HCT116 (cell line): ENCODE data around the gene RHPN2.

Source experiments
- CEBPB ChIP-seq: IDR thresholded peaks from 2 replicates; pipeline ENCODE4 v1.6.1; 2012; ENCODE audit warnings: low read depth
- CTCF ChIP-seq, 3 experiments: fragments of 200-600 bp in 1 of 3; sonication (generic) in 1 of 3; IDR thresholded peaks in 2 of 3; conservative IDR thresholded peaks in 1 of 3; 2 replicates each; pipeline ENCODE4 v1.5.1; 2012 to 2017; ENCODE audit warnings: low read depth in 2 of 3, low read length in 2 of 3, antibody characterized with exemption in 1 of 3, borderline replicate concordance in 1 of 3, control low read depth in 1 of 3, mild to moderate bottlenecking in 1 of 3, mixed read lengths in 1 of 3, mixed run types in 1 of 3, moderate library complexity in 1 of 3; ENCODE audit not compliant: insufficient read depth in 1 of 3
- ELF1 ChIP-seq: IDR thresholded peaks from 2 replicates; pipeline ENCODE4 v1.6.1; 2012; ENCODE audit warnings: low read depth, borderline replicate concordance
- EZH2 ChIP-seq: fragments of 200-600 bp; sonication (generic); IDR thresholded peaks from 2 replicates; pipeline ENCODE4 v1.6.1; 2017; ENCODE audit warnings: antibody characterized with exemption, mixed run types
- EZH2phosphoT487 ChIP-seq: fragments of 200-600 bp; IDR thresholded peaks from 2 replicates; pipeline ENCODE4 v1.6.1; 2018; ENCODE audit warnings: antibody characterized with exemption, borderline replicate concordance
- MAX ChIP-seq: IDR thresholded peaks from 2 replicates; pipeline ENCODE4 v1.6.1; 2012
- POLR2A ChIP-seq: IDR thresholded peaks from 2 replicates; pipeline ENCODE4 v1.7.0; 2011; ENCODE audit warnings: borderline replicate concordance; ENCODE audit not compliant: insufficient read depth, insufficient read length; ENCODE audit errors: extremely low read depth
- RAD21 ChIP-seq: IDR thresholded peaks from 2 replicates; pipeline ENCODE4 v1.6.1; 2012; ENCODE audit warnings: low read depth, mild to moderate bottlenecking
- REST ChIP-seq: IDR thresholded peaks from 2 replicates; pipeline ENCODE4 v1.6.1; 2012; ENCODE audit warnings: low read depth
- SRF ChIP-seq: IDR thresholded peaks from 2 replicates; pipeline ENCODE4 v1.6.1; 2012; ENCODE audit warnings: low read depth
- TCF7L2 ChIP-seq: IDR thresholded peaks from 2 replicates; pipeline ENCODE4 v1.7.0; 2011; ENCODE audit warnings: borderline replicate concordance, inconsistent platforms; ENCODE audit not compliant: insufficient read depth, insufficient read length; ENCODE audit errors: extremely low read depth
- YY1 ChIP-seq: IDR thresholded peaks from 2 replicates; pipeline ENCODE4 v1.6.1; 2011; ENCODE audit warnings: low read length, low read depth, moderate library complexity, mild to moderate bottlenecking; ENCODE audit not compliant: insufficient replicate concordance; ENCODE audit errors: extremely low read depth
- ZBTB33 ChIP-seq: IDR thresholded peaks from 2 replicates; pipeline ENCODE4 v1.6.1; 2011; ENCODE audit warnings: mild to moderate bottlenecking, low read length, moderate library complexity; ENCODE audit not compliant: insufficient replicate concordance; ENCODE audit errors: extremely low read depth
- ZFX ChIP-seq: fragments of 450-650 bp; IDR thresholded peaks from 2 replicates; pipeline ENCODE4 v1.6.1; 2017

- TF ChIP-seq POLR2A, result no peak
- no peak for TF ChIP-seq ZFX
- no peak for TF ChIP-seq SRF
- TF ChIP-seq YY1, result no peak
- no peak for TF ChIP-seq CTCF (IDR thresholded peaks at IDR 0.05 in 2 of 3, conservative IDR thresholded peaks at IDR 0.05 in 1 of 3; ENCODE audit: borderline replicate concordance in 1 of 3, insufficient read depth in 1 of 3, low read depth in 2 of 3, low read length in 2 of 3)
- TF ChIP-seq TCF7L2, result no peak
- TF ChIP-seq CEBPB, result no peak
- TF ChIP-seq MAX, result peak; percentile 45; the same call in 1 of the 2 replicates
- no peak for TF ChIP-seq EZH2phosphoT487
- TF ChIP-seq EZH2, result no peak
- no peak for TF ChIP-seq RAD21
- TF ChIP-seq REST, result no peak
- TF ChIP-seq ELF1, result no peak
- no peak for TF ChIP-seq ZBTB33
Observed at GRCh38 chr19:33054623-33055022, 10.1 kb downstream of the RHPN2 start.
